SKM-1 (cell line): ENCODE measurements around the gene KCNJ14.

Experiments
- DNase-seq: peaks from one replicate; lab custom pipeline; 2025; ENCODE audit not compliant: unreplicated experiment; lab: John Stamatoyannopoulos, UW

KCNJ14 gene

DNA sequence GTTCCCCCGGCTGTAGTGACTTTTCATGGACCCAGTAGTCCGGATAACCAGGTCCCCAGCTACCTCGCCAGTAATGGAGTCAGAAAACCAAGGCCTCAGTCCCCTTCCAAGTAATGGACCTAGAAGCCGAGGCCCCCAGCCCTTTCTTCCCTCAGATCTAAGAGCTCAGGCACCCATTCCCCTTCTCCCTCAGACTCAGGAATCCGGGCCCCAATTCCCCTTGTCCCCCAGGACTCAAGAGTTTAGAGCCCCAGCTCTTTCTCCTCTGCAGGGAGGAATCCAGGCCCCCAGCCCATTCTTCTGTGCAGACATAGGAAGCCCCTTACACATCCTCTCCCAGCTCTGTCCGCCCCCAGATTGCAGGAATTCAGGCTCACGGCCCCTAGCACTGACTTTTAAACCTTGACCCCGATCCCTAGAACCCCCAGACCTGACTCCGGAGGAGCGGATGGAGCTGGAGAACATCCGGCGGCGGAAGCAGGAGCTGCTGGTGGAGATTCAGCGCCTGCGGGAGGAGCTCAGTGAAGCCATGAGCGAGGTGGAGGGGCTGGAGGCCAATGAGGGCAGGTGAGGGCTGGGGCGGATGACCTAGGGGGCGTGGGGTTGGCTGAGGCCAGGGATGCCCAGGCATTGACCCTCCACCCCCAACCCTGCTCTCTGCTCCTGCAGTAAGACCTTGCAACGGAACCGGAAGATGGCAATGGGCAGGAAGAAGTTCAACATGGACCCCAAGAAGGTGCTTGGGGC is 14.7 kb downstream of the KCNJ14 start:
- DNase-seq, result no peak

DNA sequence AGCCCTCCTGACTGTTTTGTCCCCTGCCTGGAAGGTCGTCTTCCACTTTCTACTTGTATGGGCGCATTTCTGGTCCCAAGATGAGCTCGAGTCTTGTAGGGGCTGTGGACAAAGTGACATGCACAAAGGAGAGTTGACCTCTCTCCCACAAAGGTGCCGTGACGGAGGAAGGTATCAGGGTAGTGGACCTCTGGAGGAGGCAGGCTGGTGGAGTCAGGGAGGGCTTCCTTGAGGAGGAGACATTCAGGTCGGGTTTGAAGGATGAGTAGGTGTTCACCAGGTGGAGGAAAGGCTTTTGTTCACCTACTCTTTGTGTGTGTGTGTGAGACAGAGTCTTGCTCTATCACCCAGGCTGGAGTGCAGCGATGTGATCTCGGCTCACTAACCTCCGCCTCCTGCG is 15.5 kb downstream of the KCNJ14 start:
- DNase-seq, result no peak

DNA sequence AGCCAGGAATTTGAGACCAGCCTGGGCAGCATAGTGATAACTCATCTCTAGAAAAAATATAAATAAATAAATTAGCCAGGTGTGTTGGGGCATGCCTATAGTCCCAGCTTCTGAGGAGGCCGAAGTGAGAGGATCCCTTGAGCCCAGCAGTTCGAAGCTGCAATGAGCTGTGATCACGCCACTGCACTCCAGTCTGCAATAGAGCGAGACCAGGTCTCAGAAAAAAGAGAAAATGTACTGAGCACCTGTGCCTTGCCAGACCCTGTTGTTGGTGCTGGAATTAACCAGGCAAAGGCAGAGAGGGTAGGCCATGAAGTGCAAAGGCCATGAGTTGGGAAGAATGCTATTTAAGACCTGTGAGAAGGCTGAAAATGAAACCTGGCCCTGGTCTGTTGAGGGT is 16.5 kb downstream of the KCNJ14 start:
- DNase-seq, result no peak

DNA sequence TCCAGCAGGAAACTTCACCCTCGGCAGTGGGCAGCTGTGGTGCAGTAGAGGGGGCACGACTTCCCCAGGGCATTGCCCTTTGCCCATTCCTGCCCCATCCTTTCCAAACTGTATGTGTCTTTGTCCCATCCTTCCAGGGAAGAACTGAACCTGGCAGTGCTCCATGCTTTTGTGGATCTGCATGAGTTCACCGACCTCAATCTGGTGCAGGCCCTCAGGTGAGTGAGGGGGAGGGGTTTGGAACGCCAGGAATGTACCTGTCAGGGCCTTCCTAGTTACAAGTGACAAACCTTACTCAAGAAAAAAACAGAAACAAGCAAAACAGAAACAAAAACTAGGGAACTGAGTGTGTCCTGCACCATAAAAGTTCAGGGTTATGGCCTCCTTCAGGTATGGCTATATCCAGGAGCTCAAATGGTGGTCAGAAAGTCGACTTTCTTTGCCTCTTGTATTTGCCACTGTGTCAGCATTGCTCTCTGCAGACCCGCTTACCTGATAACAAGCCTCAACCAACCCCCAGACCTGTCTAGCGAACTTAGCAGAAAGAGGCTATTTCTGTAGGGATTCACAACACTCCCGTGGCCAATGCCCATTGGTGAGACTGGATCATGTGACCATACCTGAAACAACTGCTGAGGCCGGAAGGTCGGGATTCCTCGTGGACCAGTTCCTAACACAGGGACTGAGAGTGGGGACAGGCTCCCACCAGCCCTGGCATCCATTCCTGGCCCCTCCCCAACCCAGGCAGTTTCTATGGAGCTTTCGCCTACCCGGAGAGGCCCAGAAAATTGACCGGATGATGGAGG is 18.0 kb downstream of the KCNJ14 start:
- no peak for DNase-seq

DNA sequence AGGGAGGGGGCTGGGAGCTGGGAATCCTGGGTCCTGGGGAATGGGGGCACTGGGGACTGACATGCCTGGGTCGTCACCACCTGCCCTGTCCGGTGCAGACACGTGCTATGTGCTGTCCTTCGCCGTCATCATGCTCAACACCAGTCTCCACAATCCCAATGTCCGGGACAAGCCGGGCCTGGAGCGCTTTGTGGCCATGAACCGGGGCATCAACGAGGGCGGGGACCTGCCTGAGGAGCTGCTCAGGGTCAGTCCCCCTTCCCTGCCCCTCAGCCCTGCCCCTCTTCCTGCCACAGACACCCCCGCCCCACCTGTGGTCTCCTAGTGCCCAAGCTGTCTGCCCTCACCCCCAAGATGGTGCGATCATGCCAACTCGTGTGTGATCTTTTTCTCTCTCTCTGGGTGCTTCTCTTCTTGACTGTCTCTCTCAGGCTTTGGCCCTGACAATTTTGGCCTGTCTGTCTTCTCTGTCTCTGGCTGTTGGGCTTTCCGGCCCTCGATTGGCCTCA is 18.8 kb downstream of the KCNJ14 start:
- DNase-seq, result no peak

DNA sequence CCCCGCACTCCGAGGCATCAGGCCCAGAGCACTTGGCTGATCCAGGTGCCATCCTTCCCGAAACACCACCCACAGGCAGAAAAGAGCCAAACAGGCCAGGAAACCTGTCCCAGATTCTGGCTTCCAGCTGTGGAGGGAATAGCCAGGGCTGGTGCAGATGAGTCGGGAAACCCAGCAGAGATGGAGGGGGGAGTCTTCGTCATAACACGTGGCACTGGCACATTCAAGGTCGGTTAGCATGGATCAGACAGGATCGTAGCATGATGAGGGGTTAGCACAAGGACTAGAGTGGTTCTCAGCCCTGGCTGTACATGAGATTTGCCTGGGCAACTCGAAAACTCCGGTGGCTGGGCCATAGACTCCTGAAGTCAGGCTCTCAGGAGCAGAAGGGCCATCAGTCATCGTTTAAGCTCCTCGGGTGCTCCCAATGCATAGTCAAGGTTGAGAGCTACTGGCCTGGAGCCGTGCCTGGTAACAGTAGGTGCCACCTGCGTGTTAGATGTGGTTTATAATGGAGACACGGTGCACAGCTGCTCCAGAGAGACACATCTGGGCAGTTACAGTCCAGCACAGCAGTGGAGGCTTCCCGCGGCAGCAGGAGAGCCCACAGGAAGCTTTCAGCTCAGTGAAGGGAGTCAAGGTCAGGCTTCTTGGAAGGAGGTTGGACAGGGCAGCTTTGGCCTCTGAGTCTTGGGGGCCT is 20.1 kb downstream of the KCNJ14 start:
- DNase-seq, result no peak

DNA sequence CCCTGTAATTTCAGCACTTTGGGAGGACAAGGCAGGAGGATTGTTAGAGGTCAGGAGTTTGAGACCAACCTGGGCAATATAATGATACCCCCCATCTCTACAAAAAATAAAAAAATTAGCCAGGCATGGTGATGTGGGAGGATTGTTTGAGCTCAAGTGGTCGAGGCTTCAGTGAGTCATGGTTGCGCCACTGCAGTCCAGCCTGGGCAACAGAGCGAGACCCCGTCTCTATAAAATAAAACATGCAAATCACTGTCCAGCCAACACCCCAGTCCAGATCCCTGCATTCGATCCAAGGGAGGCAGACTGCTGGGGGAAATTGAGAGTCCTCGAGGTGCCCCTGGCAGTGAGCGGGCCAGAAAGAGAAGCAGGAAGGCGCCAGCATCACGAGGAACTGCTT is 20.8 kb downstream of the KCNJ14 start:
- DNase-seq, result no peak

DNA sequence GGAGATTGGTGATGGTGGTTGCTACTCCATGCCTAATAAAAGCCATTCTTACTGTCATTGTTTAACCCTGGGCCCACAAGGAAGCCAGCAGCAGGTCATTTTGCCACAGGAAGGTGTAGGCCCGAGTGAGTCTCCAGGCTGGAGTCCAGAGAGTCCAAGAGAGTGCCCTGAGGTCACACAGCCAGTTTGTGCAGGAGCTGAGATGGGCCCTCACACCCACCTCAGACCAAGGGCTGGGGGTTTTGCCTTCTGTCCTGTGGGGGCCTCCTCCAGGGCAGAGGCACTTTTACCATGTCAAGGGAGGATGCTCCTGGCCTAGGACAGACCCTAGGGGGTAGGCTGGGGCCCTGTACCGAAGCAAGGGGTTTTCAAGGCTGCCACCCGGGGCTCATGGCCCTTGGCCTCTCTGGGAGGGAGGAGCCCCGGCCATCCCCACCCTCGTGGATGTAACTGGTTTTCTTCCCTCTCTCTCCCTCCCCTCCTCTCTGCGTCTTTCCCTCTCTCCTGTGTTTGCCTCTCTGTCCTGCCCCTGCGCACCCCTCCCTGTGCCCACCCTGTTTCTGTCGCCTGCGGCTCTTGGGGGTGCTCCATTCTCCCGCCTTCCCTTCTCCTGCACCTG is 21.8 kb downstream of the KCNJ14 start:
- no peak for DNase-seq

DNA sequence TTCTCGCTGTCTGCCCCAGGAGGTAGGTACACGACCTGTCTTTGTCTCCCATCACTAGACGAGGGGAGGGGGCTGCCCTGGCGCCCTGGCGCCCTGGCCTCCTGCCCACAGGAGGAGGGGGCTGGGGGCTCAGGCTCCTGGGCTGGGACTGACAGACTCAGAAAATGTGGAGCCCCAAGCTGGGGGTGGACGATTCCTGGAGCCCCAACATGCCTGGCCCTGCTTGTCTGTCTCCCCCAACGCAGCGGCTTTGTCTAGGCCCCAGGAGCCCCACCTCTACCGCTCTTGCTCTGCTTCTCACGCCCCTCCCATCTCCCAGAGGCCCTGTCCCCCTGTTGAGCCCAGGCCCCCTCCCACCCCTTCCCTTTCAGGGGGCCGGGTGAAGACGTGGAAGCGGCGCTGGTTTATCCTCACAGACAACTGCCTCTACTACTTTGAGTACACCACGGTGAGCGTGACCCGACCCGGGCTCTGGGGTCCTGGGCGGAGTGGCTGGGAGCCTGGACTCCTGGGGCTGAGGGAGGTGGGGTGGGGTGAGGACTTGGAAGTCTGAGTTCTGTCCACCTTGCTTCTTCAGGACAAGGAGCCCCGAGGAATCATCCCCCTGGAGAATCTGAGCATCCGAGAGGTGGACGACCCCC is 22.4 kb downstream of the KCNJ14 start:
- no peak for DNase-seq

DNA sequence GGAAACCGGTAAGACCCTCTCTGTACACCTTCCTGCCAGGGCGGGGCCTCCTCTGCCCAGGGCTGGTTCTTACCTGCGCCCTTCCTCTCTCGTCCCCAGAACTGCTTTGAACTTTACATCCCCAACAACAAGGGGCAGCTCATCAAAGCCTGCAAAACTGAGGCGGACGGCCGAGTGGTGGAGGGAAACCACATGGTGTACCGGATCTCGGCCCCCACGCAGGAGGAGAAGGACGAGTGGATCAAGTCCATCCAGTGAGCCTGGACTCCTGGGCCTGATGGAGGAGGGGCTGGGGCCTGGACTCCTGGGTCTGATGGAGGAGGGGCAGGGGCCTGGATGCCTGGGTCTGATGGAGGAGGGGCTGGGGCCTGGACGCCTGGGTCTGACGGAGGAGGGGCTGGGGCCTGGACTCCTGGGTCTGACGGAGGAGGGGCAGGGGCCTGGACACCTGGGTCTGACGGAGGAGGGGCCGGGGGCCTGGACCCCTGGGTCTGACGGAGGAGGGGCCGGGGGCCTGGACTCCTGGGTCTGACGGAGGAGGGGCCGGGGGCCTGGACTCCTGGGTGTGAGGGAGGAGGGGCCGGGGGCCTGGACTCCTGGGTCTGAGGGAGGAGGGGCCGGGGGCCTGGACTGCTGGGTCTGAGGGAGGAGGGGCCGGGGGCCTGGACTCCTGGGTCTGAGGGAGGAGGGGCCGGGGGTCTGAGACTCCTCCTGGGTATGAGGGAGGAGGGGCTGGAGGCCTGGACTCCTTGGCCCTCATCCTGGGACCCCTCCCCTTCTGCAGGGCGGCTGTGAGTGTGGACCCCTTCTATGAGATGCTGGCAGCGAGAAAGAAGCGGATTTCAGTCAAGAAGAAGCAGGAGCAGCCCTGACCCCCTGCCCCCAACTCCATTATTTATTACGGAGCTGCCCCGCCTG is 23.2 kb downstream of the KCNJ14 start:
- no peak for DNase-seq

DNA sequence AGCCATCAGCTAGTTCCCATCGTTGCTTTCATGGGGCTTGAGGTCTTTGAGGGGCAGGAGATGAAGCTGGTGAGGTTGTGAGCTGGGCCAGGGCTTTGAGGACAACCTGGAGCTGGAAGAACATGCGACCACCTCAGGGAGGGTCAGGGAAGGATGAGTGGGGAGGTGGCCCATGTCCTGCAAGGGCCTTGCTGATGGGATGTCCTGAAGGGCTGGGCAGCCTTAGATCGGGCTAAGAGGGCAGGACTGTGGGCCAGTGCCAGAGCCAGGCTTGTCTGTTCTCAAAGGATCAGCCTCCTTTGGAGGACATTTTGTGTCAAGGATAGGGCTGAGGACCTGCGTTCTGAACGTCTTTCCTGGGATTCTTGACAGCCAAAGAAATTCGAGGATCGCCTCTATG is 24.3 kb downstream of the KCNJ14 start:
- no peak for DNase-seq

DNA sequence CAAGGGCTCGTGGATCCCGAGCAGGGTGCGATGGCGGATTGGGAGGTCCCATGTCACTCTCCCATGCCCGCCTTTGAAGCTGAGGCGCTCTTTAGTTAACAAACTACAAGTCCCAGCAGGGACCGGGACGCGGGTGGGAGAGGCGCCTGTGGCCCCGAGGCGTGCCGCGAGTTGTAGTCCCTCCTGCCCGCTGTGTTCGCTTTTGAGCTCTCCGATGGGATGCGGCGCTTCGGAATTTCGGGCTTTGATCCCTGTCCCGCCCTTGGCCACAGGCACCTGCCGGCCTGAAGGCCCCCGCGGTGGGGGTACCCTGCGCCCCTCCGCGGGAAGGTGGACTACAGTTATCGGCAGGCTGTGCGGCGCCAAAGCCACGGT is 24.8 kb downstream of the KCNJ14 start:
- no peak for DNase-seq

DNA sequence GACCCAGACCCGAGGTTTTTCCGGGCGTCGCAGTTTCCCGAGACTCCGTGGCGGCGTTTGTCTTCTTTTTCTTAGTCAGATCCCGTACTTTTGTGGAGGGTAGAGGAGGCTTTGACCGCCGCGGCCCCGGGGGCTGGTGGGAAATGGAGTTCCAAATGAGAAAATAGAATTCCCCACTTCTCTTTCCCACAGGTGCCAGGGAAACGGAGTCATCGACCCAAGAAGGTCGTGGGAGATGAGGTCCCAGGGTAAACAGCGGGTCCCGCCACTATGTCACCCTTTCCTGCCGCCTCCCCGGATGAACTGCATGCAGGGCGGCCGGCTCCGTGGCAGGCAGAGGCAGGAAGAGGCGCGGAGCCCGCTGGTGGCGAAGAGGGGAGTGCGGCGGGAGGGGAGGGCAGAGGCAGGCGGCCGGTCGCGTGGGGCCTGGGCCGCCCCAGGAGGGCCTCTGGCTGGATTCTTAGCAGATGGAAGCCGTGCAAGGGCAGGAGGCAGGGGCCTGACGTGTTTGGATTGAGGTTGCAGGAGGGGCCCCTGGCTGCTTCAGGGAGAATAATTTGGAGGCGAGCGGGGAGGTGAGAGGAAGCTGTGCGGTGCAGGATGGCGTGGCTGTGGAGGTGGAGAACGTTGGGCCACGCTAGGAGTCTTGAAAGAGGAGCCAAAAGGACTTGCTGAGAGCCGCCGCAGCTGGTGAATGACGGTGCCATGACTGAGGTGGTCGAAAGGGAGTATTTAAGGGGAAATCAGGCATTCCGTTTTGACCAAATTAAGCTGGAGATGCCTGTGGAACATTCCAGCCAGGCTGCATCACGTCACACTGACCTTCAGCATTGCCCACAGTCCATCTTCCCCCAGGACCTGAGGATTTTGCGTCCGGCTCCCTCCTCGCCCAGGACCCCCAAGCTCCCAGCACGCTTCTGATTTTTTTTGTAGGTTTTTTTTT is 25.5 kb downstream of the KCNJ14 start:
- DNase-seq, result no peak

DNA sequence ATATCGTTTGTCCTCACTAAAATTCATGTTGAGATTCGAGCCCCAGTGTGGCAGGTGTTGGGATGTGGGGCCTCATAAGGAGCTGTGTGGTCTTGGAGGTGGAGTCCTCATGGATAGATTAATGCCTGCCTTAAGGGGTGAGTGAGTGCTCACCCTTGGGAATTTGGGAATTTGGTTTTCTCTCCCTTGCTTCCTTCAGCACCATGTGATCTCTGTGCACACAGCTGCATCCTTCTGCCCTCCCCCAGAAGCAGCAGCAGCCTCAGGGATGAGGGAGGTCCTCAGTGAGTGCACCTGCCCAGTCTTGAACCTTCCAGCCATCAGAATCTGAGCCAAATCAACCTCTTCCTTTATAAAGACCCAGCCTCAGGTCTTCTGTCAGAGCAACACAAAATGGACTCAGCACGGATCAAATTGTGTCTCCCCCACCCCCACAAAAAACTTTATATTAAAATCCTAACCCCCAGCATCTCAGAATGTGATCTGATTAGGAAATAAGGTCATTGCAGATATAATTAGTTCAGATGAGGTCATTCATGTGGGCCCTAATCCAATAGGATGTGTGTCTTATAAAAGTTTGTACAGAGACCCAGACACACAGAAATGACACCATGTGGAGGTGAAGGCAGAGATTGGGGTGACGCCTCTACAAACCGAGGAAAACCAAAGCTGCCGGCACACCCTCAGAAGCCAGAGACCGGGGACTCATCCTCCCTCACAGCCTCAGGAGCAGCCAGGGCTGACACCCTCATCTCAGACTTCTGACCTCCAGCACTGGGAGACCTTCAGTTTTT is 26.7 kb downstream of the KCNJ14 start:
- no peak for DNase-seq

DNA sequence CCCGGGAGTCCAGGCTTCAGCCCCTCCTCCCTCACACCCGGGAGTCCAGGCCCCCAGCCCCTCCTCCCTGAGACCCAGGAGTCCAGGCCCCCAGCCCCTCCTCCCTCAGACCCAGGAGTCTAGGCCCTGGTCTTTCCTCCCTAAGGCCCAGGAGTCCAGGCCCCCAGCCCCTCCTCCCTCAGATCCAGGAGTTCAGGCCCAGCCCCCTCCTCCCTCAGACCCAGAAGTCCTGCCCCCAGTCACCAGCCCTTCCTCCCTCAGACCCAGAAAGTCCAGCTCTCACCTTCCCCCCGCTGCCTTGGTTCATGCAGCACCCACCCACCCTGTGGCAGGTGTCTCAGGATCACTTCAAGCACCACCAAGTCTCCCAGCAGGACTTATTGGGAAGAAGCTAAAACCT is 27.9 kb downstream of the KCNJ14 start:
- DNase-seq, result no peak

DNA sequence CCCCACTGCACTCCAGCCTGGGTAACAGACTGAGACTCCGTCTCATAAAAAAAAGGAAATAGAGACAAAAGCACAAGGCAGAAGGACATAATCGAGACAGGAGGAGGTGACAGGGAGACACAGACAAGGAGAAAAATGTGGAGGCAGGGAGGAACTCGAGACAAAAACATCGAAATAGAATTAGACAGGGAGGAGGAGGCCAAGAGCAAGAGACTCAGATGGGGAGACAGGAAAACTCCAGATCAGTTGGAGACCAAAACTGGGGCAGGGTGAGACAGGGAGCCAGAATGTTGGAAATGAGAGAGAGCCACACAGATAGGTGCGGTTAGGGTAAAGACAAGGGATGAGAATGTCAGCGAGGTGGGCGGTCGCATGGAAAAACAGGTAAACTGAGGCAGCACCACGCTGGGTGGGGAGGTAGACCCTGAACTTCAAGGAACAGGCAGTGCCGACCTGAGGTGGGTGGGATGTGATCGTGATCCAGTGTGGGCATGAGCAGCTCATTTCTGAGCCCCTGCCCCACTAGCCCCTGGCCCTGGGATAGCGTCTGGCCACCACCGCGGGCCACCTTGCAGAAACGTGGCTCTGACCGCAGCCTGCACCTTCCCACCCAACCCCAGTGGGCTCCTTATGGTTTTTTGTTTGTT is 29.0 kb downstream of the KCNJ14 start:
- no peak for DNase-seq

DNA sequence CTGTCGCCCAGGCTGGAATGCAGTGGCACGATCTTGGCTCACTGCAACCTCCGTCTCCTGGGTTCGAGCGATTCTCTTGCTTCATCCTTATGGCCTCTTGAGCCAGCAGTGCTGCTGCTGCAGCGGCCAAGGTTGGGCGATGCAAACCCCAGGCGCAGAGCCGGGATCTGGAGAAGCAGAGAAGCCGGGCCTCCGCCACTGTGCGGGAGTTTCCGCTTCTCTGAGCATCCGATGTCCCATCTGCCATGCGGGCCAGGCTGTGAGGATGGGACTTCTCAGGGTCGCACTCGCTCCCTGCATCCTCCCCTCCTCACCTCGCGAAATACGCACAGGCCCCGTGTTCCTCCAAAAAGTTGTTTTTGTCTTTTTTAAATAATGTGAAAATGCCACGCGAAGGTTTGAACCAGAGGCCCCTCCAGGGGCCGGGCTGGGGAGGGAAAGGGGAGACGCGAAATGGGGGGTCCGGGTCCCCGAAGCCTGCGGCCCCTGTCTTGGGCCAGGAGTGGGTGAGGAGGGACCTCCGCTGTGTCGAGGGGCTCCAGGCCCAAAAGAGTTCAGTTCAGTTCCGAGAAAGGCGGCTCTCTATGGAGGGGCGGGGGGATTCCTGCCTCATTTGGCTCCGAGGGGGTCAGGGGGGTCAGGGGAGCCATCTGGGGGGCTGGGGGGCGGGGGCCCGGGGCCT is 29.7 kb downstream of the KCNJ14 start:
- DNase-seq, result no peak
